Activated T-cell treated with anti-CD3 and anti-CD28 coated beads, Interleukin-2, amount 50 U/mL, for 24 hours (primary cell): ENCODE measurements around the gene PDE4DIP.
"Not testable (repeated sequence)": the region's sequence is repeated elsewhere in the genome, so short reads cannot be mapped to it uniquely, and the experiment has no call there.

Source experiments
- DNase-seq: peaks from one replicate; pipeline ENCODE4 v3.0.0-alpha.2; 2020
- H3K27ac Mint-ChIP-seq: 2 replicates; pipeline ENCODE4 v1.8.0; 2020; ENCODE audit warnings: mild to moderate bottlenecking, mixed read lengths
- H3K27me3 Mint-ChIP-seq: 2 replicates; pipeline ENCODE4 v1.8.0; 2020; ENCODE audit warnings: mixed read lengths
- H3K36me3 Mint-ChIP-seq: 2 replicates; pipeline ENCODE4 v1.8.0; 2020; ENCODE audit warnings: low read depth, mixed read lengths
- H3K4me1 Mint-ChIP-seq: 2 replicates; pipeline ENCODE4 v1.8.0; 2020; ENCODE audit warnings: low read depth, mixed read lengths
- H3K4me3 Mint-ChIP-seq: 2 replicates; pipeline ENCODE4 v1.8.0; 2020; ENCODE audit warnings: mild to moderate bottlenecking, moderate library complexity, mixed read lengths
- H3K9me3 Mint-ChIP-seq: 2 replicates; pipeline ENCODE4 v1.8.0; 2020; ENCODE audit warnings: mixed read lengths

Gene PDE4DIP

GRCh38 chr1:148967580-148967979, 123.4 kb downstream of the PDE4DIP start:
- H3K36me3 Mint-ChIP-seq, H3K27ac Mint-ChIP-seq, H3K4me3 Mint-ChIP-seq, H3K9me3 Mint-ChIP-seq, DNase-seq, H3K27me3 Mint-ChIP-seq, H3K4me1 Mint-ChIP-seq: not testable (repeated sequence)

DNA sequence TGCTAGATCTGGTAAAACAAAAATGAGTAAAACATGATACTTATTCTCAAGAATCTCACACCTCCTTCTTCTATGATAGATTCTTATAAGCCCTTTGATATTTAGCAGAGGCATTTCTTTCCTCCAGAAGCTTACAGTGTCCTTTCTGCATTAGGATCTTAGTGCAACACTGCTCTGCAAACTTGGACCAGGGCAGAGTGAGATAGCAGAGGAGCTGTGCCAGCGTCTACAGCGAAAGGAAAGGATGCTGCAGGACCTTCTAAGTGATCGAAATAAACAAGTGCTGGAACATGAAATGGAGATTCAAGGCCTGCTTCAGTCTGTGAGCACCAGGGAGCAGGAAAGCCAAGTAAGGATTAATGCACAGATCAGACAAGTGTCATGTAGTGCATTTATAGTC, 124.5 kb downstream of the PDE4DIP start:
- not testable (repeated sequence) for H3K4me1 Mint-ChIP-seq, H3K27me3 Mint-ChIP-seq, H3K36me3 Mint-ChIP-seq, DNase-seq, H3K27ac Mint-ChIP-seq, H3K9me3 Mint-ChIP-seq, H3K4me3 Mint-ChIP-seq

- H3K36me3 Mint-ChIP-seq, H3K4me1 Mint-ChIP-seq, H3K4me3 Mint-ChIP-seq, H3K27ac Mint-ChIP-seq, DNase-seq, H3K27me3 Mint-ChIP-seq, H3K9me3 Mint-ChIP-seq: not testable (repeated sequence)
Observed at GRCh38 chr1:148969126-148969525, 124.9 kb downstream of the PDE4DIP start.

GRCh38 chr1:148975453-148975852, 131.2 kb downstream of the PDE4DIP start:
- H3K9me3 Mint-ChIP-seq, DNase-seq, H3K27me3 Mint-ChIP-seq: not testable (repeated sequence)
- Mint-ChIP-seq H3K4me1 (peaks cover 17% of the 10 kb centered on the region), H3K27ac (peak overlapping the region; percentile 93), H3K4me3 (peak overlapping the region; percentile 52), H3K36me3 (peaks cover 33% of the 10 kb centered on the region)

DNA sequence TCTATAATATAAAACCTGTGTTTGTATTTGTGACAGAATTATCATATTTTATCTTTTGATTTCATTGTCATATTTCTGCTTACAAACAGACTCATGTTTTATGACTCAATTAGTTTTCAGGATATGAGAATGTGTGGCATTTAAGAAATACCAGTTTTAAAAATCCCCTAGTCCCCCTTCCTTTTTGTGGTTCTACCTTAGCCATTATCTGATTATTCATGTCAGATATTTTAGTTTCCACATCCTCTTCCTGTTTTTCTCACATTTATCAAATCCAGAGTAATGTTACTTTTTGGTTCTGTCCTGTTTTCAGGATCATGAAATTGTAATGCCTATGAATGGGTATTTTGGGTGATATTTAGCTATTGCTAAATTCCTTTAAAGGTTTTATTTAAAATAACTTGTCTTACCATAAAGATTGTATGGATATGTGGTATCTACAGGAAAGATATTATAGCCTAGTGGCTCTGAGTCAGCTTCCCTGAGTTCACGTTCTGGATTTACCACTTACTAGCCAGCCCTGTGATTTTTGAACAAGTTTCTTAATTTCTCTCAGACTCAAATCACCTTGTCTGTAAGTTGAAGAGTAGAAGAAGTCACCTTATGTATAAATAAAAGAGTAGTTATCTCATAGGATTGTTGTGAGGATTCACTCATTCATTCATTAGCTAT, 131.8 kb downstream of the PDE4DIP start:
- DNase-seq, H3K27me3 Mint-ChIP-seq, H3K9me3 Mint-ChIP-seq: not testable (repeated sequence)
- Mint-ChIP-seq H3K4me3 (peak overlapping the region; percentile 52), H3K27ac (peak overlapping the region; percentile 93), H3K36me3 (peaks cover 39% of the 10 kb centered on the region), H3K4me1 (peaks cover 17% of the 10 kb centered on the region)

GRCh38 chr1:148977785-148978184, 133.6 kb downstream of the PDE4DIP start:
- not testable (repeated sequence) for H3K27me3 Mint-ChIP-seq, DNase-seq, H3K9me3 Mint-ChIP-seq, H3K4me3 Mint-ChIP-seq, H3K27ac Mint-ChIP-seq
- Mint-ChIP-seq H3K4me1 (peaks cover 17% of the 10 kb centered on the region), H3K36me3 (peaks cover 56% of the 10 kb centered on the region)

DNA sequence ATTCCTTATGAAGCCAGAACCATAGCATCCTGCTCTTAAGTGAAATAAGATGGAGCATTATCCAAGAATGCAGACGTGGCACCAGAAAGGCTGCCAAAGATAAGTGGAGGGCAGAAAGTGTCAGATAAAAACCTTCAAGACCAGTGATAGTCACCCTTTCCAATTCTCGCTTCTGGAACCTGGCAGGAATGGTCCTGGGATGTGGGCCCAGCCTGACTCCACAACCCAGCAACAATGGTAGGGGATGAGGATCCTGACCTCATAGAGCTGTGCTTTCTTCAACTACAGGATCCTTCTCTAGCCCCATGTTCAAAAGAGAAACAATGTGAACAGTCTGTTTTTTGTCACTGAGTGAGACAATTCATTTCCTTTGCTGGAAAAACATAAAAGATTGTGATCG, 145.2 kb downstream of the PDE4DIP start:
- H3K27me3 Mint-ChIP-seq = peaks cover 12% of the 10 kb centered on the region
- H3K36me3 Mint-ChIP-seq, H3K4me3 Mint-ChIP-seq, H3K9me3 Mint-ChIP-seq, H3K27ac Mint-ChIP-seq, DNase-seq, H3K4me1 Mint-ChIP-seq: not testable (repeated sequence)

- not testable (repeated sequence) for H3K36me3 Mint-ChIP-seq, H3K9me3 Mint-ChIP-seq, H3K4me3 Mint-ChIP-seq, H3K4me1 Mint-ChIP-seq, H3K27ac Mint-ChIP-seq, DNase-seq
- peaks cover 12% of the 10 kb centered on the region for H3K27me3 Mint-ChIP-seq
Observed at GRCh38 chr1:148990233-148990788, 146.1 kb downstream of the PDE4DIP start.

GRCh38 chr1:148991818-148992217, 147.6 kb downstream of the PDE4DIP start:
- not testable (repeated sequence) for DNase-seq, H3K36me3 Mint-ChIP-seq, H3K9me3 Mint-ChIP-seq, H3K4me3 Mint-ChIP-seq, H3K27ac Mint-ChIP-seq, H3K4me1 Mint-ChIP-seq
- peaks cover 12% of the 10 kb centered on the region for H3K27me3 Mint-ChIP-seq

DNA sequence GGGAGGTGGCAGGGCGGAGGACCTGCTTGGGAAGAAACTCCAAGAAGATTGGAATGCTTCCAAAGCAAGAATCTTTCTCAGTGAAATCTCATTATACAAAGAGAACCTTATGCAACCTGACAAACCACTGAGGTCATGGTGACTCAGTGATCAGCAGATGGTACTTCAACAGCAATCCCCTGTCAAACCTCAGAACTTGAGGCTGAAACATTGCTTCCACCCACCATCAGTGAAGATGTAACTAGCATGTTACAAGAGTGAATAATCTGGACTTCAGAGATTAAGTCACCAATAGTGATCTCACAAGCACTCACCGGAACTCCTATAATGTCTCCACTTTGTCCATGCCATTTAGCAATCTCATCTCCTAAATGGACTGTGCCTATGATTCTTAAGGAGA, 148.1 kb downstream of the PDE4DIP start:
- not testable (repeated sequence) for H3K4me1 Mint-ChIP-seq, H3K27ac Mint-ChIP-seq, H3K4me3 Mint-ChIP-seq, H3K36me3 Mint-ChIP-seq, DNase-seq, H3K9me3 Mint-ChIP-seq
- H3K27me3 Mint-ChIP-seq = peaks cover 12% of the 10 kb centered on the region

GRCh38 chr1:148996449-148997224, 152.4 kb downstream of the PDE4DIP start:
- not testable (repeated sequence) for H3K4me1 Mint-ChIP-seq, H3K27me3 Mint-ChIP-seq, H3K9me3 Mint-ChIP-seq, H3K4me3 Mint-ChIP-seq, DNase-seq, H3K27ac Mint-ChIP-seq, H3K36me3 Mint-ChIP-seq

DNA sequence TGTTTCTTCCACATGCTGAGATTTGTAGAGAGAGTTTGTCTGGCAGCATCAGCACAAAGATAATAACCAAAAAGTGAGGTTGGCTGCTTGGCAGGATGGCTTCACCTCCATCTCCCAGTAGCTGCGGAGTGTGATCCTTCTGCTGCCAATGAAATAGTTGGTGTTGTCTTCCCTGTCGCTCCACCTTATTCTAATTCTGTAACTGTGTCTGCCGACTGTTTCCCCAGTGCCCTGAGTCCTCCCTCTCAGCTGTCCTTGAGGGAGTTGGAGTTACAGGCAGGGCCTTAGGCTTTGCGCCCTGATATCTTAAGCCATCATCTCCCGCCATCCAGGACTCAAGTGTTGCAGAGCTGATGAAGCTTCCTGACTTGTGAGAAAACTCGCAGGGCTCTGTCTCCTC, 153.2 kb downstream of the PDE4DIP start:
- not testable (repeated sequence) for DNase-seq, H3K36me3 Mint-ChIP-seq, H3K4me3 Mint-ChIP-seq, H3K27me3 Mint-ChIP-seq, H3K9me3 Mint-ChIP-seq, H3K4me1 Mint-ChIP-seq, H3K27ac Mint-ChIP-seq

- not testable (repeated sequence) for H3K9me3 Mint-ChIP-seq, H3K4me3 Mint-ChIP-seq, H3K36me3 Mint-ChIP-seq
Observed at GRCh38 chr1:149002664-149003063, 158.4 kb downstream of the PDE4DIP start.

DNA sequence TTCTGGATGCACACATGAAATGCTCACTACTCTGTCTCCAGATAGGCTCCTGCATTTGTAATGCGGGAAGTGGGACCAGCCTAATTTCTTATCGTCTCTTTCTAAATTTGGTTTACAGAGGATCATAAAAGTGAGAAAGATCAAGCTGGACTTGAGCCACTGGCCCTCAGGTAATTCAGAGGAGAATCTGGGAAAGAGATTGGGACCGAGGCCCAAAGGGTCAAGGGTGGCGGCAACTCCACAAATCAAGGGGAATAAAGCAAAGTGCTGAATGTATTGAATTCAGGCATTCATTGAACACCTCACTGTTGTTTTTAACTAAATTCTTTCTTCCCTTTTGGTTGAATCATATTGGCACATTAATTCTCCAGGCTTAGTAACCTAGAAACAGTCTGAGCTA, 164.1 kb downstream of the PDE4DIP start:
- not testable (repeated sequence) for DNase-seq, H3K36me3 Mint-ChIP-seq, H3K4me3 Mint-ChIP-seq

More at GRCh38 chr1:149002664-149003063, 158.4 kb downstream of the PDE4DIP start:
- H3K27me3 Mint-ChIP-seq, H3K4me1 Mint-ChIP-seq, DNase-seq, H3K27ac Mint-ChIP-seq: not testable (repeated sequence)

GRCh38 chr1:149008769-149009168, 164.5 kb downstream of the PDE4DIP start:
- DNase-seq, H3K36me3 Mint-ChIP-seq, H3K4me1 Mint-ChIP-seq, H3K4me3 Mint-ChIP-seq, H3K27me3 Mint-ChIP-seq, H3K9me3 Mint-ChIP-seq, H3K27ac Mint-ChIP-seq: not testable (repeated sequence)

More for the DNA sequence above, 164.1 kb downstream of the PDE4DIP start:
- H3K4me1 Mint-ChIP-seq, H3K27ac Mint-ChIP-seq, H3K27me3 Mint-ChIP-seq, H3K9me3 Mint-ChIP-seq: not testable (repeated sequence)
